ENCODE measurements around the gene INTS13.
"Not testable (repeated sequence)": the region's sequence is repeated elsewhere in the genome, so short reads cannot be mapped to it uniquely, and the experiment has no call there.

INTS13 gene, protein sequence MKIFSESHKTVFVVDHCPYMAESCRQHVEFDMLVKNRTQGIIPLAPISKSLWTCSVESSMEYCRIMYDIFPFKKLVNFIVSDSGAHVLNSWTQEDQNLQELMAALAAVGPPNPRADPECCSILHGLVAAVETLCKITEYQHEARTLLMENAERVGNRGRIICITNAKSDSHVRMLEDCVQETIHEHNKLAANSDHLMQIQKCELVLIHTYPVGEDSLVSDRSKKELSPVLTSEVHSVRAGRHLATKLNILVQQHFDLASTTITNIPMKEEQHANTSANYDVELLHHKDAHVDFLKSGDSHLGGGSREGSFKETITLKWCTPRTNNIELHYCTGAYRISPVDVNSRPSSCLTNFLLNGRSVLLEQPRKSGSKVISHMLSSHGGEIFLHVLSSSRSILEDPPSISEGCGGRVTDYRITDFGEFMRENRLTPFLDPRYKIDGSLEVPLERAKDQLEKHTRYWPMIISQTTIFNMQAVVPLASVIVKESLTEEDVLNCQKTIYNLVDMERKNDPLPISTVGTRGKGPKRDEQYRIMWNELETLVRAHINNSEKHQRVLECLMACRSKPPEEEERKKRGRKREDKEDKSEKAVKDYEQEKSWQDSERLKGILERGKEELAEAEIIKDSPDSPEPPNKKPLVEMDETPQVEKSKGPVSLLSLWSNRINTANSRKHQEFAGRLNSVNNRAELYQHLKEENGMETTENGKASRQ

DNA sequence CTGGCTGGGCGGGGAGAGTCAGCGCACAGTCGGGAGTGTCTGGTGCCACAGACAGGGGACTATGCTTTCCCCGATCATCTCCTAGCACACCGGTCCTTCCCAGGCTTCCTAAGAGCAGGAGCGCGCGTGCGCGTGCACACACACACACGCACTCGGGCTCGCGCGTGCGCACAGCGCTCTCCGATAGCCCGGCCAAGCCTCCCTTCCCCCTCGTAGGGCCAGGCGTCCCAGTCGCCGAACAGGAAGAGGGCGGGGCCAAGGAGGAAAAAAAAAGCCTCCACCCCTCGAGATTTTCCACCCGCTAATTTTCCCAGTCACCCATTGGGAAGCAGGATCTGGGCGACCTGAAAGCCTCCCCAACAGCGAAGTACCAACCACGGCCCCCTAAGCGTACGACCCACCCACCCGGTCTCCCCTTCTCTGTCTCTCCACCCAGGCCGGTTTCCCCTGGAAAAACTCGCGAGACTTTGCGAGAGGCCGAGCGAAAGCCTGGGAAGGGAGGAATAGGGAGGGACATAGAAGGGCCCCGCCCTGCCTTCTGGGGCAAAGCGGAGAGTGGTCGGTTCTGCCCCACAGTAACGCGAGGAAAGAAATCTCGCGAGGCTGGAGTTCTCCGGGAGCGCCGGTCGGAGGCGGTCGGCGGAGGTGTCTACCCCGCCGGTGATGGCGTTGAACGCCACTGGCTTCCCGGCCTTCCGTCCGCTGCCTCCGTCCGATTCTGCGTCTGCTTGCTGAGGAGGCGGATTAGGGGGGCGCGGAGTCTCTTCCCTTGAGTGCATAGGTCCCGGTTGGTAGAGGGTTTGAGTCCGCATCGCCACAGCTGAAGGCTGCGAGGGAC lies at the start of gene INTS13, which contains the start of gene FGFR1OP2:
INTS13 (minus strand) TSS at position 119 of the 838 bp plus-strand sequence. CDS start 1,178 bp downstream, outside the sequence.
FGFR1OP2 (plus strand) TSS at position 608 of the 838 bp plus-strand sequence. CDS start 15,689 bp downstream, outside the sequence.
- peak; percentile 87 for DNase-seq (ENCODE audit: low read depth, low spot score)

DNA sequence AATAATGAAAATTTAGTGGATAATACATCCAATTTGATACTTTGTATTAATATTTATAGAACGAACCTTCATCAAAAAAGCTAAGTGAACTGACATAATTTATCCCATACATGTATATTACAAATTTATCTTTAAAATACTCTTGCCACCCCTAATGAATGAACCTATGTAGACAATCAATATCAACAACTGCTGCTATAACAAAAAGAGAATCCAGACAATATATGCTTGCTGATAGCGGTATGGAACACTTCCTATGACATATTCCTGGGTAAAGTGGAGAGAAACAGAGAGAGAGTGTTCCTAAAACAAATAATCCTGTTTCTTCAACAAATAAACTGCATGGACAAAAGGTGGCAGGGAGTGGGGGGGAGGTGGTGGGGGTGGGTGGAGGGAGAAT lies 45.1 kb upstream of the INTS13 start:
- no peak for DNase-seq (ENCODE audit: low read depth, low spot score)

DNA sequence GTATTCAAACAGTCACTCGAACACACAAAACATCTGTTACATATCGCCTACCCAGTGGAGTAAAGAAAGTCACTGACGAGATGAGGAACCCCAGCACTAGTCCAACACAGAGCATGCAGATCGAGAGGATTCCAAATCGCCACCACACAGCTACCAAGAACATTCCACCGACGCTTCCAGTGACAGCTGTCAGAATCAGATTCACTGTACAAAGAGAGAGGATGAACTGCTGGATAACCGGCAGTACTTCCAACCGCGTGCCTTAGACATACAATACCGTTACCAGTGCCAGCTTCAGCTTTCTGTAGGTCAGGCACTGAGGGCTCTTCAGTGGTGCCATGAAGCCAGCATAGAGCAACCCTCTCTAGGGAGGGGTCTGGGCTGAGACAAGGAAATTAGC lies 42.0 kb upstream of the INTS13 start:
- no peak for DNase-seq (ENCODE audit: low read depth, low spot score)

DNA sequence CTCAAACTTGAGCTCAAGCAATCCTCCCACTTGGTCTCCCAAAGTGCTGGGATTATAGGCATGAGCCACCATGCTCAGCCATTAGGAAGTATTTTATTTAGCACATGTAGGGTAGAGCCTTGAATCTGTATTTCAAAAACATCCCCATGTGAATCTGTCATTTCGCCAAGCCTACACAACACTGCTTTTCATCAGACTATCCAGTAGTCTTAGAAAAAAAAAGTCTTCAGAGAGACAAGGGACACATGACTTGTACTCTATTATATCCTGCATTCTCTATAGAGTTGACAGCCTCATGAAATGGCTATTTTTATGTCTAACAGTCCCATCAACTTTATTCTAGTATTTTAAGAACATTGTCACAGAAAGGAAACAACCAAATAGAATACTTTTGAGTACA lies 41.0 kb upstream of the INTS13 start:
- no peak for DNase-seq (ENCODE audit: low read depth, low spot score)

DNA sequence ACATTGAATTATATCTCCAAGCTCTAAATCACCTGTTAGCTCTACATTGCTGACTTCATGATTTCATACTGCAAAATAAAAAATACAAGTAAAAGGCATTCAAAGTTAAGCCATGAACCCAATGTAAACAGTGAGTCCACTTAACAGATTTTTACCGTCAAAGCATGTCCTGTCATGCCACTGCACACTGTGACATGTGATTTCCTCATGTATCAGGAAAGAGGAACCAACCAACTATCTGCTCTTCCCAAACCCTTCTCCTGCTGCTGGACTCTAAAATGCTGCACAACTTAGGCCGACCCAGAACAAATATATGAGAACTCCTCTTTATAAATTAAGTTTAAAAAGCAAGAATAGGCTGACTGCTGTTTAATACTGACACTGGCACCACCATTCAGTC lies 38.9 kb upstream of the INTS13 start:
- DNase-seq (ENCODE audit: low read depth, low spot score), result no peak

DNA sequence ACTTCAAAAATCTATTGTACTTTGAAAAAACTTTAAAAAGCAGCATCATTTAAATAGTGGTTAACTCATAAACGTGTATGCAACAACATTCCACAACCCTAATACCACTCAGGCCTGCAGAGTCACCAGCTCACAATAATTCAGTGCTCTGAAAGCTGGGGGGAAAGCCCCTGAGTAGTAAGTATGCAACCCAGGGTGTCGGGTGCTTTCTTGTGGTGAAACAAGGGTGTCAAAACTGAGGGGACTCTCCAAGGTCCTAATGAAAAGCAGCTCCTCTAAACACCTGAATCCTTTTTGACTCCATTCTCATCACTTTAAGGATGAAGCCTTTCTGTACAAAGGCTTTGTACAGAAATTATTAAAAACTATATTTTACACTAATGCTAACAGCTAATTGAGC lies 34.2 kb upstream of the INTS13 start:
- DNase-seq (ENCODE audit: low read depth, low spot score), result peak; percentile 32

DNA sequence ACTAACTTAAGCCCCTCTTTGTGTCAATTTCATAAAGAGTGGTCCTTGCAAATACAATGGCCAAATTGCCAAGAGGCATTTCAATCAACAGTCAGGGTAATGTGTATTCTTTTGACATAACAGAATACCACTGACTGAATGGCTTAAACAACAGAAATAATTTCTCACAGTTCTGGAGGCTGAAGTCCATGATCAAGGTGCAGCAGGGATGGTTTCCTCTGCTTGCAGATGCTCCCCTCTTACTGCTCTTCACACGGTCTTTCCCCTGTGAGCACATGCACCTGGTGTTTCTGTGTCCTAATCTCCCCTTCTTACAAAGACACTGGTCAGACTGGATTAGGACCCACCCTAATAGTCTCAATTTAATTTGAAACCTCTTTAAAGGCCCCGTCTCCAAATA lies 32.4 kb upstream of the INTS13 start:
- no peak for DNase-seq (ENCODE audit: low read depth, low spot score)

DNA sequence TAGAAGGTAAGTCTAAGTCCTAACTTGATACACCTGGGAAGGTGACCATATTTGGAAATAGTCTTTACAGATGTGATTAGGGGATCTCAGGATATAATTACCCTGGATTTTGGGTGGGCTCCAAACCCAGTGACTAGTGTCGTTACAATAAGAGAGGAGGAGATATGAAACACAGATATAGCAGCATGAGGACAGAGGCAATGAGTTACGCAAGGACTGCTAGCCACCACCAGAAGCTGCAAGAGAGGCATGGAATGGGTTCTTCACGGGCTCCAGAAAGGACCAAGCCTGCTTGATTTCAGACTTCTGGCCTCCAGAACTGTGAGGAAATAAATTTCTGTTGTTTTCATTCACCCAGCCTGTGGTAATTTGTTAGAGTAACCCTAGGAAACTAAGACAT lies 29.1 kb upstream of the INTS13 start:
- no peak for DNase-seq (ENCODE audit: low read depth, low spot score)

DNA sequence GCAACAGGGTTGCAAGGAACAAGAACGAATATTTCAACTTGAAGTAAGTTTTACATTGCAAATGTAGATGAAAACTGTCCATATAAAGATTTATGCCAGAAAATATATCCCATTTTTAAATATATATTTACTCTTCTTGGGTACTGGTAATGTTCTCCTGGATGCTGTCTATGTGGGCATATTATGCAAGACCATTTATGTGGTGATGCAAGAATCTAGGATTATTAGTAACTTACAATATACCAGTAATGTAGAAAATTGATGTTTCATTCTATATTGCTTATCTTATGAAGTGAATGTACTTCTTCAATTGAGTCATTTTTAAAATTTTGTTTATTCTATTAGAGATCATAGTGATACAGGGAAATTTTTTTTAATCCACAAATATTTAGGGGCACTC lies 25.6 kb upstream of the INTS13 start:
- DNase-seq (ENCODE audit: low read depth, low spot score), result no peak

DNA sequence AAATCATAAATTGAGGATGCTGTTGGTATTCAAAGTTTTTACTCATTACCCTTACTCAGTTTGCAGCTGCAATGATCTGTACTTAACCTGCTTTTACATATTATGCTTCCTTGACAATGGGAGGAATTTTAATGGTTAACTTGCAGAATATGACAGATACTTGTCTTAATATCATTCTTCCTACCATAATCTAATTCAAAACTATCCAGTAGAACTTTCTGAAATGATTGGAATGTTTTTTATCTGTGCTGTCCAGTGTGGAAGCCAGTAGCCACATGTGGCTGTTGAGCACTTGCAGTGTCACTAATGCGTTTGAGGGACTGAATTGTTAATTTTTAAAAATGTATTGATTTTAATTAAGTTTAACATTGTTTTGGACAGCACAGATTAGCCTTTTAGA lies 24.0 kb upstream of the INTS13 start:
- DNase-seq (ENCODE audit: low read depth, low spot score), result no peak

DNA sequence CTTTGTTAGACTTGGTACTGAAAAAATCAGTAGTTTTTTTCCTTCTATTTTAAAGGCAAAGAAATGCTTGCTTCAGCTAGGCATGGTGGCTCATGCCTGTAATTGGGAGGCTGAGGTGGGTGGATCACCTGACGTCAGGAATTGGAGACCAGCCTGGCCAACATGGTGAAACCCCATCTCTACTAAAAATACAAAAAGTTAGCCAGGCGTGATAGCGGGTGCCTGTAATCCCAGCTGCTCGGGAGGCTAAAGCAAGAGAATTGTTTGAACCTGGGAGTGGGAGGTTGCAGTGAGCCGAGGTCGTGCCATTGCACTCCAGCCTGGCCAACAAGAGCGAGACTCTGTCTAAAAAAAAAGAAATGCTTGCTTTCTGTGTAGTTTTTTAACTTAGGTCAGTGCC lies 23.6 kb upstream of the INTS13 start:
- not testable (repeated sequence) for DNase-seq (ENCODE audit: low read depth, low spot score)

DNA sequence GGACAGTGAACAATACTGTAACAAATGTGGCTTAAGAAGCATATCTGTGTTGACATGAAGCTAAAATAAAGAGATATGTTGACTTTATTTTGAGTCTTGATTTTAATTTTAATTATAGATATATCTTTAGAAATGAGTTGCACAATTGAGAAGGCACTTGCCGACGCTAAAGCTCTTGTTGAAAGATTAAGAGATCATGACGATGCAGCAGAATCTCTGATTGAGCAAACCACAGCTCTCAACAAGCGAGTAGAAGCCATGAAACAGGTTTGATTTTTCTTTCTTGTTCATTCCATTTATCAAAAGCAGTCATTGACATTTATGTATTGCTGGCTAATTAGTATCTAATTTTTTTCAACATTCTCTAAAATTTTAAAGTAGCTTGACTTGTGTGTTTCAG lies 16.2 kb upstream of the INTS13 start:
- DNase-seq (ENCODE audit: low read depth, low spot score), result no peak

DNA sequence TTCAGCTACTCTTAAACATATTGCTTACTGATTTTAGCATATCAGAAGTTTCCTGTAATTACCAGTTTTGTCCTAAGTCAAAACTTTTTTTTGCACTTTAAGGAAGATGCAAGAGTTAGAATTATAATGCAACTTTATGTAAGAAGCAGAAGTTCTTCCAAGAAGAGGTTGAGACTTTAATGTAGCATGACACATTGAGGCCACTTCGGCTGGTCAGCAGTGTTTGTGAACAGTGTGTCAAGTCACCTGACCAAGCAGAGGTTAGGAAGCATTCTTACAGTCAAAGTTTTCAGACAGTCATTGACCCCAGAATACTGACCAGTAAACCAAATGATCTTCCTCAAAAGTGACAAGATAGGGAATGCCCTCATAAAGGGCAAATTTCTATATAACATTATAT lies 15.7 kb upstream of the INTS13 start:
- no peak for DNase-seq (ENCODE audit: low read depth, low spot score)

DNA sequence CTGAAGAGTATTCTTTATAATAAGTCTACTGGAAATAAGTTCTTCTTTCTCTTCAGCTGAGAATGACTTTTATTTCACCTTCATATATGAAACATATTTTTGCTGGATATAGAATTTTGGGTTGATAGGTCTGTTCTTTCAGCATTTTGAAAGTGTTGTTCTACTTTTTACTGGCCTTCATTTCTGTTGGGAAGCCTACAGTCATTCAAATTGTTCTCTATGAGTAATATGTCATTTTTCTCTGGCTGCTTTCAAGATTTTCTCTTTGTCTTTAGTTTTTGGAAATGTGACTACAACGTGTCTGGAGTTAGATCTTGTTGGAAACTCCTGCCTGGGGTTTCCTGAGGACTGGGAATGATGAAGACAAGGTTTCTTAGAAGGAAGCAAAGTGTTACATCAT lies 10.5 kb upstream of the INTS13 start:
- no peak for DNase-seq (ENCODE audit: low read depth, low spot score)

DNA sequence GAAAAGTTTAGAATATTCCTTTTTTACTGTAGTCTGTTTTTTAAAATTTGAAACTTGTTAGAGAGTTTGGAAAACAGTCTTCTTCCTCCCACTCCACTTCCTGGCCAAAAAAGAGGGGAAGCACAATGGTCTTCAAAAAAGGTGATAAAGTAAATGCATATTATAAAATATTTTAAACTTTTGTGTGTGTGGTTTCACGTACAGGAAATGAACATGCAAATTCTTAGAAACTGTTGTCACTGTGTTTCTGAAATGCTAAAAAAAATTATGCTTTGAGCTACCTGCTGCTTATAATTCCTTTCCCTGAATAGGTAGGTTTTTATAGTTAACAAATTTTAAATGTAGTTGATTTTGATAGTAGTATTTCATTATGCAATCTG lies 3.4 kb upstream of the INTS13 start:
- DNase-seq (ENCODE audit: low read depth, low spot score), result no peak

DNA sequence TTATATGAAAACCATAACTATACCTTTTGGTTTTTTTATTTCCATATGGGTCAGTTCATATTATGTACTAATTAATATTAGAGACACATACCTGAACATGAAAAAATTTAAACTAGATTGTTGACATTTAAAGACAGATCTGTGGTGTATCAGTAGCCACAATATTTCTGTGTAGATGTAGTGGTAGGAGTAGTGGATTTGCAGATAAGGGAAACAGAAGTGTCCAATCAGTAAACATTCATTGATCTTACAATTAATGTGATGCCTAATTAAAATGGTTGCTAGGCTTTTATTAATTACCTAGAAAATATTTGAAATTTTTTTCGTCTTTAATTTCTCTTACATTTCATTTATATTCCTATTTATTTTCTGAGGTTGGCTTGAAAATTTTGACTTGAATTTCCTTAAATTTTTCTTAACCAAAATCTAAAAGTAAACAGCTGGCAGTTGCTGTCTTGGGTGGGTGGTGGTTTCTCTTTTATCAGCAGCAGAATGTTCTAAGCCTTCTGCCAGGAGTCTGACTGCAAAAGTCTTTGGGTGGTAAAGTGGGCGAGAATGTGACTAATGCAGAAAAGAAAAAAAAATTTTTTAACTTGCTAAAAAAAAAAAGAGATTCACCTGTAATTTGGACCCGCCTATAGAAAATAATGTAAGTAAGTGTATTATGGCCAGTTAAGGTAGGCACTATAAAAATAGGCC lies 2.9 kb upstream of the INTS13 start:
- DNase-seq (ENCODE audit: low read depth, low spot score), result no peak

DNA sequence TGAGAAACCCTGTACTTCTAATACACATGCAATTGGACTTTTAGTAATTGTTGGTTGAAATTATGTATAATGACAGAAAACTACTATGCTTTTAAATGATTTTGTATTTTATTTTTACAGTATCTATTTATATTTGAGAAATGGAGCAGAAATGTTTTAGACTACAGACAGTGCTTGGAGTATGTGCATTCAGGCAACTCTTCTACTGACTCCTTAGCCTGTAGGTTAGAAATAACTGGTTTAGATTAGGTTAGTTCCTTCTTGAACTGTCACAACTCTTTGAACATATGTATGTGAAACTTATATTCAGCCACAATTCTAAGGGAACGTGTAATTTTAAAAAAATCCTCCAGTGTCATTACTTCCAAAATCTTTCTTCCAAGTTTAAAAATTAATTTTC lies 2.2 kb upstream of the INTS13 start:
- no peak for DNase-seq (ENCODE audit: low read depth, low spot score)

DNA sequence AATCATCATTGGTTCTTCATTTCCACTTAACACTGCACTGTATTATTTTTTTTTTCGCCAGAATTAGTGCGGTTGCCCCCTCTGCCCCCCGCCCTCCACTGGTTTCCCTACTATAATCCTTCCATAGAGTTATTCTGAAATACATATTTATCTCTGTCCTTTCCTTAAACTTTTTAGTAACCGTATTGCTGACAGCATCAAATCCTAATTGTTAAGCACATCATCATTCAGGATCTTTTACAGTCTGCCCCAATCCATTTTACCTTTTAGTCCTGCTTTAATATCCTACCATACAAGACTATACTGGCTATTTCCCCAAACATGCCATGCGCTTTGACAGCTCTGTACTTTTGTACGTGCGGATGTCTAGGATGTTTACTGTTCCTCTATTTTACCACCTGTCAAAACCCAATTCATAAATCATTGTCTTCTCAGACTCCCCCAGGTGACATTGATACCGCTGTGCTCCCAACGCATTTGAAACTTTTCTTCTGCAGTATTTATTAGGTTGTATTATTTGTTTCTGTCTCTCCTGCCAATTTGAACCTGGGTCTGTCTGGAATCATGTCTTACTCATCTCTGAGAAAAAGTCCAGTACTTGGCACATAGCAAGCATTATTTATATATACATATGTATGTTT lies 1.5 kb upstream of the INTS13 start:
- no peak for DNase-seq (ENCODE audit: low read depth, low spot score)

DNA sequence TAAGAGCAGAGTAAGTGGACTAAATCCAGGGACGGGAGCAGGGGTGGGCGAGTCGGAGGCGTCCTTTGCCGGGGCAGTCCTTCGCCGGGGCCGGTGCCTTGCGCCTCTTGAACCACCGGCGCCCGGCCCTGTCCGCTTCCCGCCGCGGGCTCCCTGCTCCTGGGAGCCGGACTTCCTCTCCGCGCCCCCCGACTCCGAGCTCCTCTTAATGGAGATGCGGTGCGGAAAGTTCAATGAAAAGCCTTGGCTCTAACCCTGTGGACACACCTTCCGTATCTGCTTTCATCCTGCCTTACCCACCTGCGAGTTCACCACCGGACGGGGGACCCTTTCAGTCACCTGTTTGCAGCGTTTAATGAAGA lies 901 bp upstream of the INTS13 start:
- no peak for DNase-seq (ENCODE audit: low read depth, low spot score)

DNA sequence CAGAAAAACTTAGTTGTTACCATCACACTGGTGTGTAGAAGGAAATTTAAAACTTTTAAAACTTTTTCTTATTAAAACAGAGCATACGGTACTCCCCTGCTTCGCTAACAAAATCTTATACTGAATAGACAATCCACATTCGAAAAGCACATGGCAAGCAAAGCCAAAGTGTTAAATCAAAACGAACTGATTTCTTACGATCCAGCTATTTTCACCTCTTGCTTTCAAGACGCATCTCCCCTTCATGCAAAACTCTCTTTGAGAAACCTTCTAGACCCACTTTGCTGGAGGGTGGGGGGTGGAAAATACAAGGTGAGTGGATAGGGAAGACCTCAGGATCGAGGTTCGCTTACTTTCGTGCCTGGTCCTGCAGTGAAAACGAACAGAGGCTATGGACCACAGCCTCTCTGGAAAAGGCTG lies 328 bp downstream of the INTS13 start:
- no peak for DNase-seq (ENCODE audit: low read depth, low spot score)
